T47D (cell line): Measurements from ENCODE around the gene ANKLE2.
"Not testable (repeated sequence)": the region's sequence is repeated elsewhere in the genome, so short reads cannot be mapped to it uniquely, and the experiment has no call there.

Experiments
- DNase-seq, 2 experiments: peaks; one replicate each; pipeline versions ENCODE4 v3.0.0 to v3.0.0-alpha.2; 2011 to 2012; ENCODE audit warnings: low read depth in 1 of 2, low spot score in 1 of 2
- JUND ChIP-seq: IDR thresholded peaks from 2 replicates; pipeline ENCODE4 v1.6.1; 2012; ENCODE audit warnings: low read depth
- in situ Hi-C: cut with HindIII; loops from 2 replicates; pipeline ENCODE4 v1.10.0; 2016; ENCODE audit warnings: low sequenced_read_pairs, low pct_unique_long_range_greater_than_20kb

Gene ANKLE2

DNA sequence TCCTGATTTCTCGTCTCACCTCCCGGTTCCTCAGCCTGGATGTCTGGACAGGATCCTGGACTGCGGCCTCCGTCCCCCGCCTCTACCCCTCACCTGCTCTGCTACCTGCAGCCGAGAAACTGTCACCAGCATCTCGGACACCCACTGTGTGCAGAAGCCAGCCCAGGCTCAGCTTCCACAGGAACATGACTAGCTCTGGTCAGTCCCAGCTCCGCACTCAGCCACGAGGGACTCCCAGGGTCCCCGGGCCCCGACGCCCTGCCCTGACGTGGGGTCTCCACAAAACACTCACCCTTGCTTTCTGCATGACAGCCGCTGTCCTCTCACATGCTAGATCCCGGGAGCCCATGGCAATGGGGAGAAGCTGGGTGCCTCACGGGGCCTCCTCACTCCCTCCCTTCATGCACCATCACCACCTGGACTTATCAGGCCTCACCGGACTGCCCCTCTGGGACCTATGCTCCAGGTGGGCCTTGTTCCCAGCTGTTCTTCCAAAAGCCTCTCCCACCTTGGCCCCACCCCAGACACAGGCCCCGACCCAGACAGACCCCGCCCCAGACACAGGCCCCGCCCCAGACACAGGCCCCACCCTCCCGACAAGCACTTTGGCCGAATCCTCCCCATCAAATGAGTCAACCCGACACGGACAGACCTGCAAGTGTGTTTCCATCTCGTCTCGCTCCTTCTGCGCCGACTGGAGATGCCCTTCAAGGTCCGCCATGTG, 26.9 kb upstream of the ANKLE2 start:
- in situ Hi-C loops = no loop called here
- DNase-seq = no peak

GRCh38 chr12:132787877-132788276, 26.2 kb upstream of the ANKLE2 start:
- no peak for DNase-seq
- in situ Hi-C loops = no loop called here
- TF ChIP-seq JUND = no peak

More for the DNA sequence above, 26.9 kb upstream of the ANKLE2 start:
- TF ChIP-seq JUND = no peak

DNA sequence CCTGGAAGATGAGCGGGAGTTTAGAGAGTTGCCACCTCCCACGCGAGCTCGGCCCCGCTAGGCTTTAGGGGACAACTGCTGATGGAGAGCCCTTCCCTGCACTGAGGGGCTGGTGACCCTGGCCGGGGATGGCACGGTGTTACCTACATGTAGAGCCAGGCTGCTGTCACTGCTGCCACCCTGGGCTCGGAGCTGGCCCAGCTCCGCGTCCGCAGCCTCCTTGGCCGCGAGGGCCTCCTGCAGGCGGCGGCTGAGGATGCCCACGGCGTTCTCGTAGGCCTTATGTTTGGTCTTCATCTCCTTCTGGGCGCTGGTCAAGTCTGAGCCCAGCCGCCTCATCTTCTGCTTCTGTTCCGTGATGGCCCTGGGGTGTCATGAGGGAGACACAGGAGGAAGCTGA, 24.6 kb upstream of the ANKLE2 start:
- no peak for TF ChIP-seq JUND
- in situ Hi-C loops = no loop called here
- DNase-seq = no peak

- in situ Hi-C loops = no loop called here
- TF ChIP-seq JUND = no peak
- no peak for DNase-seq
Measured at GRCh38 chr12:132784580-132784979, 22.9 kb upstream of the ANKLE2 start.

GRCh38 chr12:132783917-132784531, 22.4 kb upstream of the ANKLE2 start:
- in situ Hi-C loops = no loop called here
- no peak for TF ChIP-seq JUND
- no peak for DNase-seq

DNA sequence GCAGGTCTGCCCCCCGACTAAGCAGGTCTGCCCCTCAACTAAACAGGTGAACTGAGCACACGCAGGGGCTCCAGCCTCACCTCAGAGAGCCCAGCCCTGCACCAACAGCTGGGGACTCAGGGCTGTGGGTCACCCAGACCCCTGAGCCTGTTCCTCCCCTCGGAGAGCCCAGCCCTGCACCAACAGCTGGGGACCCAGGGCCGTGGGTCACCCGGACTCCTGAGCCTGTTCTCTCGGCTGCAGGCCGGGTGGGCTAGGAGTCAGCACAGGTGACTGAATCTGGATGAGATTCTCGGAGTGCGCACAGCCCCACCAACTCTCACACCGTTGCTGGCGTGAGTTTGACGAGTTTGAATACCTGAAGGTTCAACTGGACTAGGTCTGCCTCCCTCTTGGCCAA, 20.3 kb upstream of the ANKLE2 start:
- in situ Hi-C loops = no loop called here
- no peak for DNase-seq
- TF ChIP-seq JUND = no peak

DNA sequence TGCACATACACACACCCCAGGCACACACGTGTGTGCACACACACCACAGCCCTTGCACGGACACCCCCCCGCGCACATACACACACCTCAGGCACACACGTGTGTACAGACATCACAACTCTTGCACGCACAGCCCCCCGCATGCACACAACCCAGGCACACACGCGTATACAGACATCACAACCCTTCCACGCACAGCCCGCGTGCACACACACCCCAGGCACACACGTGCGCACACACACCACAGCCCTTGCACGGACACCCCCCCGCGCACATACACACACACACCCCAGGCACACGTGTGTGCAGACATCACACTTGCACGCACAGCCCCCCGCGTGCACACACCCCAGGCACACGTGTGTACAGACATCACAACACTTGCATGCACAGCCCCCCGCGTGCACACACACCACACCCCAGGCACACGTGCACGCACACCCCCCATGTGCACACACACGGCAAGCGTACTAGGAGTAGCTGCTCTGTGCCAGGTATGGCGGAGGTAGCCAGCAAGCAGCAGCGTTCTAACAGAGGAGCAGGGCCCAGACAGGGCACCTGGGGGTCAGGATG, 18.2 kb upstream of the ANKLE2 start:
- no peak for DNase-seq
- in situ Hi-C loops = no loop called here
- TF ChIP-seq JUND = no peak

- no peak for TF ChIP-seq JUND
- in situ Hi-C loops = no loop called here
- no peak for DNase-seq
Measured at GRCh38 chr12:132777614-132778013, 16.0 kb upstream of the ANKLE2 start.

GRCh38 chr12:132776816-132777568, 15.4 kb upstream of the ANKLE2 start:
- no peak for TF ChIP-seq JUND
- DNase-seq = peak; percentile 80 to 83
- in situ Hi-C loops = no loop called here

DNA sequence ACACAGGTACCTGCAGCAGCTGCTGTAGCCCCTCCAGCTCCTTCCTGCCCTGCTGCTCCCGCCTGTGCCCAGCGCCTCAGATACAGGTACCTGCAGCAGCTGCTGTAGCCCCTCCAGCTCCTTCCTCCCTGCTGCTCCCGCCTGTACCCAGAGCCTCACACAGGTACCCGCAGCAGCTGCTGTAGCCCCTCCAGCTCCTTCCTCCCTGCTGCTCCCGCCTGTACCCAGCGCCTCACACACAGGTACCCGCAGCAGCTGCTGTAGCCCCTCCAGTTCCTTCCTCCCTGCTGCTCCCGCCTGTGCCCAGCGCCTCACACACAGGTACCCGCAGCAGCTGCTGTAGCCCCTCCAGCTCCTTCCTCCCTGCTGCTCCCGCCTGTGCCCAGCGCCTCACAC, 14.6 kb upstream of the ANKLE2 start:
- in situ Hi-C loops, DNase-seq: not testable (repeated sequence)

GRCh38 chr12:132775502-132776229, 14.0 kb upstream of the ANKLE2 start:
- no peak for DNase-seq
- in situ Hi-C loops = no loop called here
- TF ChIP-seq JUND = no peak

DNA sequence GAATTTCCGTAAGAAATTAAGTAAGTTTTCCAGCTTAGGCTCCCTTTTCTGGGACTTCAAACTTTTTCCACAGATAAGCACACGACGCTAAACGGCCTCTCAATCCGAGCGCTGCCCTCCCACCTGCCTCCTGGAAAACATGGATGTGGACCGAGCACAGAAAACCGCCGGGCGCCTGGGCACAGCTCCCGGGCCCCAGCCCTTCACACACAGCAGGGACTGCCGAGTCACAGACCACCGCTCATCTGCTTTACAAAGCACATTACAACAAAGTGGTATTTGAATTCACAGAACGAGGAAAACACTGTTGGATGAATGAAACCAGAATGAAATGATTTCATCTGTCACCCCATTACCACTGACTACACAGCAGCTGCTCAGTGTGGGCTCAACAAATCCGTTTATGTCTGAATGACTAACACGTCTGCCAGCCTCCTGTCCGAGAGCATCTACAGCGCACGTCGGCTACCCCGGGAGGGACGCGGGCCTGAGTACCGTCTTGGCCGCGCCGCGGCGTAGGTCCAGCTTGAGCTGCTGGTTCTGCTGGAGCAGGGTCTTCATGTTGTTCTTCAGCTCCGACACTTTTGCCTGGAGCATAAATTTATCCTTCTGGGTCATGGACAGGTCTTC, 13.1 kb upstream of the ANKLE2 start:
- TF ChIP-seq JUND = no peak
- in situ Hi-C loops = no loop called here
- no peak for DNase-seq
